Vagina (tissue), 2 donors: ENCODE results near the gene PSD.

Experiments used
- CTCF ChIP-seq, 3 experiments: fragments of 450-650 bp in 2 of 3; fragments of 200-600 bp in 1 of 3; sonication (generic) in 1 of 3; IDR thresholded peaks; one replicate each; pipeline ENCODE4 v1.5.1; 2017 to 2019; ENCODE audit warnings: antibody characterized with exemption in 3 of 3, mild to moderate bottlenecking in 2 of 3, moderate library complexity in 2 of 3
- POLR2AphosphoS5 ChIP-seq, 2 donors: sonication (generic); formaldehyde crosslinking; IDR thresholded peaks; one replicate each; pipeline ENCODE4 v1.9.0; 2017; ENCODE audit warnings: antibody characterized with exemption in 2 of 2, mild to moderate bottlenecking in 2 of 2, low read depth in 1 of 2; ENCODE audit not compliant: insufficient read depth in 1 of 2

DNA sequence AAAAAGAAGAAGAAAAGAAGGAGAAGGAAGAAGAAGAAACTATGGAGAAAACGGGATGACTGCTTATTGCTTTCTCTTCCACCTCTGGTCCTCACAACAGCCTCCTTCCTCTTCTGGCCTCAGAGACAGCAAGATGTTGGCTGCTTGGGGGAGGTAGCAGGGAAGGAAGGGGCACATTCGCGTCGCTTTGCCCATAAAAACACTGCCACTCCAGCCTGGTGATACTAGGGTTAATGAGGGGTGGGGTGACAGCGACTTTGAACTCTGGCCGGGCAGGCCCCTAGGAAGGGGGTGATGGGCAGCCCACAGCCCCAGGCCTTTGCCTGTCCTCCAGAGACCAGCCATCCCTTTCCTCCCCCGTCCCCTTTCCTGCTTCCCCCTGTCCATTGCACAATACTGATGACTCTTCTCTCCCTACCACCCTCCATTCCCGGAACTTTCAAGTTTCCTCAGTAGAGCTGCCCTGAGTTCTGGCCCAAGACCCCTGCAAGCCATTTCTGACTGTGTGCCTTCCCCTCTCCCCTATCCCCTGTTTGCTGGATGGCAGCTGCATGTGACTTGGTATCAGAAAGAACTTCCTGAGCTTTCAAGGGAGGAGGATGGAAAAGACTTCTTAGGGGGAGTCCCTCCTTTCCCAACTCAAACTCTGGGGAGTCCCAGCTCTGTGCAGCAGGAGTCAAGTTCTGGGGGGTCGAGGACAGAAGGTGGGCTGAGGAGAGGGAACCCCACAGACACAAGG is 16.0 kb upstream of the PSD start:
- TF ChIP-seq CTCF (IDR thresholded peaks at IDR 0.05) (no peak), POLR2AphosphoS5 (IDR thresholded peaks at IDR 0.05; ENCODE audit: insufficient read depth in 1 of 2, low read depth in 1 of 2) (peak in 1 of 2 donors; percentile 12)
